Central memory CD8-positive, alpha-beta T cell (primary cell): ENCODE data around the gene KNOP1.

Experiments used
- ATAC-seq: fragments of 150-1000 bp; cut with Tn5 transposase; replicated peaks from 2 replicates; pipeline ENCODE4 v1.10.0; 2022; ENCODE audit warnings: mild to moderate bottlenecking, moderate FRiP score, moderate number of reproducible peaks; ENCODE audit not compliant: poor library complexity, severe bottlenecking; ENCODE audit errors: extremely low read depth
- DNase-seq, 2 donors: peaks; one replicate each; pipeline ENCODE4 v3.0.0; 2021; ENCODE audit warnings: low spot score in 2 of 2
- H3K27ac Mint-ChIP-seq: one replicate; pipeline ENCODE4 v1.8.0; 2022; ENCODE audit warnings: low read depth, mild to moderate bottlenecking, moderate library complexity, mixed read lengths
- H3K27me3 Mint-ChIP-seq: one replicate; pipeline ENCODE4 v1.8.0; 2022; ENCODE audit warnings: mixed read lengths
- H3K36me3 Mint-ChIP-seq: one replicate; pipeline ENCODE4 v1.8.0; 2022; ENCODE audit warnings: mild to moderate bottlenecking, moderate library complexity, mixed read lengths; ENCODE audit not compliant: insufficient read depth
- H3K4me1 Mint-ChIP-seq: one replicate; pipeline ENCODE4 v1.8.0; 2022; ENCODE audit warnings: mixed read lengths
- H3K4me3 Mint-ChIP-seq: one replicate; pipeline ENCODE4 v1.8.0; 2022; ENCODE audit warnings: mild to moderate bottlenecking, moderate library complexity, mixed read lengths
- H3K9me3 Mint-ChIP-seq: one replicate; pipeline ENCODE4 v1.8.0; 2022; ENCODE audit warnings: mixed read lengths

KNOP1 gene

DNA sequence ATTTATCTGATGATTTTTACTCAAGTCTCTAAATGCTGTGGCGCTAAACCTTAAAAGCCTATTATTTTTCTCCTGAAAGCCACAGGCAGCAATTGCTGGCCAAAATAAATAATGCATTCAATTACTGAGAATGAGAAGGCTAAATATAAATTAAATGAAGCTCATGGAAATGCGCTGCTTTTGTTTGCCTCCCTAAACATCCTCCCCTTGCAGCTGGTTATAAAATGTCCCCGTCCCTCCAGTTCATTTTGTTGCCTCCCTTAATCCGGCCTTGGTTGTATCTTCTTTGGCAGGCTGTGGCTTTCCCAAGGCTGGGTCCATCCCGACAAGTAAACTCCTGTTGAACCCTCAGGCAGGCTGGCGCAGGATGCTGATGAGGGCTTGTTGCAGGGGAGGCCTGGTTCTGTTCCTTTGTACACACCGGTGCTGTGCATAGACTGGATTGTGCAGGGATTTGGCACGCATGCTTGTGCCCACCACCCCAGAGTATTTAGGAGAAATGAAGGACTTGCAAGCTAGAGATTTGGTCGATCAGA, 62.7 kb downstream of the KNOP1 start:
- H3K4me3 Mint-ChIP-seq: no peak overlapping the region
- no peaks in the 10 kb centered on the region for H3K4me1 Mint-ChIP-seq
- peaks cover 11% of the 10 kb centered on the region for H3K36me3 Mint-ChIP-seq
- no peaks in the 10 kb centered on the region for H3K9me3 Mint-ChIP-seq
- DNase-seq (no peak), ATAC-seq (no peak)
- H3K27ac Mint-ChIP-seq: no peak overlapping the region
- no peaks in the 10 kb centered on the region for H3K27me3 Mint-ChIP-seq

DNA sequence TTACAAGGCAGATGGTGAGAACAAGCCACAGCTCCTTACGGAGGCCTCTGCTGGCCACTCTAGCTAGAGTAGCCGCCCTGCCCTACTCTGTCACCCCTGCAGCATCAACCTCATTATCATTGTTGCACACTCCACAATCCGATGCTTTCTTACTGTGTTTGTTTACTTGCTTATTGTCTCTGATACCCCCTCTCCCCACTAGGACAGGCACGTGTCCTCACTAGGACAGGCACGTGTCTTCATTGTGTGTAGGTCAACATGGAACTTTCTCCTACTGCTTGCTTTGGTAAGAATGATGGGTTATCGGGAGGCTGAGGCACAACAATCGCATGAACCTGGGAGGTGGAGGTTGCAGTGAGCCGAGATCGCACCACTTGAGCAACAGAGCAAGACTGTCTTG, 63.9 kb downstream of the KNOP1 start:
- H3K4me3 Mint-ChIP-seq: no peak overlapping the region
- H3K4me1 Mint-ChIP-seq: no peaks in the 10 kb centered on the region
- H3K27ac Mint-ChIP-seq: no peak overlapping the region
- no peak for ATAC-seq
- H3K27me3 Mint-ChIP-seq: no peaks in the 10 kb centered on the region
- no peak for DNase-seq
- H3K36me3 Mint-ChIP-seq: peaks cover 11% of the 10 kb centered on the region
- H3K9me3 Mint-ChIP-seq: no peaks in the 10 kb centered on the region
